SK-N-SH (cell line): ENCODE measurements around the gene NR2C2. TPM values are rescaled to one million over a fixed set of nuclear protein-coding genes. Genes with fewer than 3 reads are reported as not detected.
A peak's percentile ranks its signal among the peaks of the same experiment; 100 is the strongest.

Experiments used
- CTCF ChIA-PET: fragments of 300-600, 350-600 bp; formaldehyde crosslinking; extraction: SDS; loops from one replicate; lab custom pipeline; 2021; lab: Yijun Ruan, JAX
- POLR2A ChIA-PET: fragments of 350-600 bp; sonication (Branson Sonifier 250); formaldehyde crosslinking; extraction: SDS; loops from one replicate; lab custom pipeline; 2020; ENCODE audit warnings: antibody characterized with exemption, inconsistent platforms; lab: Yijun Ruan, JAX
- DNase-seq: peaks from one replicate; pipeline ENCODE4 v3.0.0; 2012
- H2AFZ ChIP-seq: fragments of 200-600 bp; sonication (generic); 2 replicates; pipeline ENCODE4 v1.8.1; 2016; ENCODE audit warnings: antibody characterized with exemption, mild to moderate bottlenecking, low read depth
- H3F3A ChIP-seq: fragments of 200-600 bp; sonication (generic); replicated peaks from 2 replicates; pipeline ENCODE3; 2016; ENCODE audit warnings: antibody characterized with exemption, mild to moderate bottlenecking; ENCODE audit not compliant: insufficient read depth
- H3K27ac ChIP-seq, 2 experiments: fragments of 200-500 bp in 1 of 2; fragments of 200-600 bp in 1 of 2; sonication (Bioruptor generic) in 1 of 2; sonication (generic), shearing (Covaris generic) in 1 of 2; 2 replicates each; pipeline versions ENCODE4 v1.5.1 to v1.6.1; 2014 to 2016; ENCODE audit warnings: low read depth in 2 of 2, inconsistent platforms in 1 of 2, low read length in 1 of 2, mild to moderate bottlenecking in 1 of 2, mixed read lengths in 1 of 2
- H3K27me3 ChIP-seq: fragments of 200-600 bp; sonication (generic), shearing (Covaris generic); 2 replicates; pipeline ENCODE4 v1.6.1; 2016; ENCODE audit warnings: mixed run types; ENCODE audit not compliant: insufficient read depth
- H3K36me3 ChIP-seq, 2 experiments: fragments of 200-500 bp in 1 of 2; fragments of 200-600 bp in 1 of 2; sonication (Bioruptor generic) in 1 of 2; sonication (generic) in 1 of 2; replicated peaks in 1 of 2; 2 replicates each; pipeline versions ENCODE3 to v1.5.1; 2014 to 2016; ENCODE audit warnings: low read length in 1 of 2, mild to moderate bottlenecking in 1 of 2; ENCODE audit not compliant: insufficient read depth in 2 of 2, control insufficient read depth in 1 of 2
- H3K4me1 ChIP-seq, 2 experiments: fragments of 200-500 bp in 1 of 2; fragments of 200-600 bp in 1 of 2; sonication (Bioruptor generic) in 1 of 2; sonication (generic), shearing (Covaris generic) in 1 of 2; 2 replicates each; pipeline versions ENCODE4 v1.5.1 to v1.6.1; 2014 to 2016; ENCODE audit warnings: low read depth in 1 of 2, low read length in 1 of 2, mixed run types in 1 of 2; ENCODE audit not compliant: insufficient read depth in 2 of 2, control insufficient read depth in 1 of 2
- H3K4me2 ChIP-seq: fragments of 200-600 bp; sonication (generic), shearing (Covaris generic); 2 replicates; pipeline ENCODE4 v1.6.1; 2017; ENCODE audit warnings: mixed run types
- H3K4me3 ChIP-seq, 2 experiments: fragments of 200-500 bp in 1 of 2; fragments of 200-600 bp in 1 of 2; sonication (Bioruptor generic) in 1 of 2; sonication (generic), shearing (Covaris generic) in 1 of 2; 2 replicates each; pipeline versions ENCODE4 v1.5.1 to v1.8.1; 2014 to 2016; ENCODE audit warnings: low read depth in 2 of 2, inconsistent platforms in 1 of 2, low read length in 1 of 2, mild to moderate bottlenecking in 1 of 2, mixed read lengths in 1 of 2, moderate library complexity in 1 of 2
- H3K79me2 ChIP-seq: fragments of 200-600 bp; sonication (generic); 2 replicates; pipeline ENCODE4 v1.8.1; 2017; ENCODE audit warnings: mild to moderate bottlenecking; ENCODE audit not compliant: insufficient read depth
- H3K9ac ChIP-seq: fragments of 200-600 bp; sonication (generic); 2 replicates; pipeline ENCODE4 v1.6.1; 2017; ENCODE audit warnings: mixed run types
- H3K9me2 ChIP-seq: fragments of 200-600 bp; sonication (generic); 2 replicates; pipeline ENCODE4 v1.6.1; 2017; ENCODE audit warnings: mixed run types
- H3K9me3 ChIP-seq: fragments of 200-600 bp; sonication (generic); 2 replicates; pipeline ENCODE4 v1.6.1; 2017; ENCODE audit warnings: mixed run types, mild to moderate bottlenecking, moderate library complexity
- H4K20me1 ChIP-seq: fragments of 200-600 bp; sonication (generic); 2 replicates; pipeline ENCODE4 v1.6.1; 2017; ENCODE audit warnings: mild to moderate bottlenecking, mixed run types; ENCODE audit not compliant: insufficient read depth
- MAX ChIP-seq: IDR thresholded peaks from 2 replicates; pipeline ENCODE4 v1.4.0; 2012; ENCODE audit warnings: low read depth
- NRF1 ChIP-seq: IDR thresholded peaks from 2 replicates; pipeline ENCODE4 v1.6.1; 2012; ENCODE audit warnings: low read depth, mild to moderate bottlenecking, low read length
- PBX3 ChIP-seq: IDR thresholded peaks from 2 replicates; pipeline ENCODE4; 2012
- RXRA ChIP-seq: IDR thresholded peaks from 2 replicates; pipeline ENCODE4 v1.4.0; 2012; ENCODE audit warnings: low read depth, mild to moderate bottlenecking, borderline replicate concordance
- SIN3A ChIP-seq: IDR thresholded peaks from 2 replicates; pipeline ENCODE4 v1.6.1; 2012; ENCODE audit warnings: low read depth, mild to moderate bottlenecking, low read length, moderate library complexity, borderline replicate concordance
- SMC3 ChIP-seq: IDR thresholded peaks from 2 replicates; pipeline ENCODE4 v1.6.1; 2012; ENCODE audit warnings: low read depth, low read length, improper control_type of control experiment
- TCF12 ChIP-seq: IDR thresholded peaks from 2 replicates; pipeline ENCODE4 v1.4.0; 2012
- USF1 ChIP-seq: IDR thresholded peaks from 2 replicates; pipeline ENCODE4 v1.4.0; 2012; ENCODE audit warnings: low read depth, borderline replicate concordance
- WGBS: methylation state at CpG from one replicate; pipeline ENCODE4 v1.1.6; 2017; ENCODE audit warnings: low lambda C conversion rate; 5-methylcytosine and 5-hydroxymethylcytosine counted together
- polyA plus RNA-seq, 3 experiments: library from polyadenylated mRNA; depleted of rRNA; stranded (reverse); fragments of >200 nt; gene quantifications; 2 replicates each; pipeline ENCODE4 v1.2.3, GENCODE V29; 2012

Gene NR2C2
- polyA plus RNA-seq, 1 of the 3 experiments (the other 2 are of a cell fraction) = 13.1 TPM

- POLR2A ChIA-PET = no interaction called here
- Histone ChIP-seq H3K9ac (no peak overlapping the region), H3K27me3 (no peaks in the 10 kb centered on the region), H3K79me2 (peaks cover 17% of the 10 kb centered on the region), H3K36me3 (peaks cover 30 to 51% of the 10 kb centered on the region in 2 experiments), H3K9me3 (no peaks in the 10 kb centered on the region), H3K27ac (no peak overlapping the region), H3F3A (peaks cover 8% of the 10 kb centered on the region), H2AFZ (no peak overlapping the region), H3K4me2 (no peak overlapping the region), H3K4me1 (peaks cover 3 to 7% of the 10 kb centered on the region in 2 experiments; a peak in 2 of 4 replicates), H3K4me3 (no peak overlapping the region), H4K20me1 (0 out of 2 replicates have a peak, but pooled peaks cover 4% of the 10 kb centered on the region), H3K9me2 (no peaks in the 10 kb centered on the region)
- WGBS = 100% methylated on average over 1 of the region's 1 CpG
- TF ChIP-seq MAX (no peak), RXRA (no peak), SMC3 (no peak), TCF12 (no peak)
- CTCF ChIA-PET = no interaction called here
- DNase-seq = no peak
Measured at GRCh38 chr3:15010664-15011063, 63.3 kb downstream of the NR2C2 start.

GRCh38 chr3:15011174-15011573 is 63.8 kb downstream of the NR2C2 start:
- peaks cover 34 to 53% of the 10 kb centered on the region in 2 experiments for H3K36me3 ChIP-seq
- no peak overlapping the region for H3K4me3 ChIP-seq
- no peak for DNase-seq

GRCh38 chr3:15014606-15015328 is 67.4 kb downstream of the NR2C2 start:
- Histone ChIP-seq H3K9me3 (no peaks in the 10 kb centered on the region), H3K4me2 (no peak overlapping the region), H4K20me1 (0 out of 2 replicates have a peak, but pooled peaks cover 4% of the 10 kb centered on the region), H3K4me3 (no peak overlapping the region), H3K9me2 (no peaks in the 10 kb centered on the region), H3K27ac (no peak overlapping the region), H3K79me2 (peaks cover 14% of the 10 kb centered on the region; the same call in 1 of the 2 replicates), H3K36me3 (peaks cover 42 to 53% of the 10 kb centered on the region in 2 experiments), H2AFZ (no peak overlapping the region), H3K27me3 (no peaks in the 10 kb centered on the region), H3F3A (peaks cover 4% of the 10 kb centered on the region), H3K4me1 (peaks cover 3 to 8% of the 10 kb centered on the region in 2 experiments; a peak in 2 of 4 replicates), H3K9ac (no peak overlapping the region)
- TF ChIP-seq SIN3A (no peak), USF1 (no peak)
- no peak for DNase-seq
- 98% methylated on average over 3 of the region's 3 CpGs for WGBS
- ChIA-PET CTCF (no interaction called here), POLR2A (interaction anchor here (0.6 kb wide), 1 partner anchor 69 kb away, joined by 3 read pairs; no protein-coding TSS in a partner anchor)

More at GRCh38 chr3:15011174-15011573, 63.8 kb downstream of the NR2C2 start:
- Histone ChIP-seq H3K9me2 (no peaks in the 10 kb centered on the region), H3K27me3 (no peaks in the 10 kb centered on the region), H4K20me1 (0 out of 2 replicates have a peak, but pooled peaks cover 4% of the 10 kb centered on the region), H2AFZ (no peak overlapping the region), H3K9ac (no peak overlapping the region), H3K79me2 (peaks cover 18% of the 10 kb centered on the region), H3K9me3 (no peaks in the 10 kb centered on the region), H3K4me1 (peaks cover 3 to 8% of the 10 kb centered on the region in 2 experiments; a peak in 2 of 4 replicates), H3K4me2 (no peak overlapping the region), H3K27ac (no peak overlapping the region), H3F3A (peaks cover 8% of the 10 kb centered on the region)
- ChIA-PET POLR2A (no interaction called here), CTCF (no interaction called here)
- WGBS = 94% methylated on average over 5 of the region's 5 CpGs
- no peak for TF ChIP-seq NRF1
- peak; percentile 30; the same call in 1 of the 2 replicates for TF ChIP-seq TCF12
- TF ChIP-seq PBX3 = 0 out of 2 replicates have a peak, but pooled peaks have one; percentile 16
